Measurements from ENCODE around the gene RPRD1B. TPM values are rescaled to one million over a fixed set of nuclear protein-coding genes. Genes with fewer than 3 reads are reported as not detected.
A peak's percentile ranks its signal among the peaks of the same experiment; 100 is the strongest.

Gene RPRD1B
- polyA plus RNA-seq, 1 of the 3 experiments (the other 2 are of a cell fraction), result 11.8 TPM

DNA sequence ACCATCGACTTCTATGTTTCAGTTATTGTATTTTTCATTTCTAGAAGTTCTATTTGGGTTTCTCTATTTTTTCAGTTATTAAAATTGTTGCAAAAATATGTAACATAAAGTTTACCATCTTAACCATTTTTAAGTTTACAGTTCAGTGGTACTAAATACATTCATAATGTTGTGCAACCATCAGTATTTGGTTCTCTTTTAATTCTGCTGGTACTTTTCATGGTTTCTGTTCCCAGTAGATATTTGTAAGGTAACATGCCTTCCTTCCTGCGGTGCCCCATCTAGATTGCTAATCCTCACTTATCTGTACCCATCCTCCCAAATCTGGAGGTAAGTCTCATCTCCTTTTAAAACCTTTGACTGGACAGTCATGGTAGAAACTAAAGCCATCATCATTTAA lies 83.7 kb downstream of the RPRD1B start:
- Histone ChIP-seq H3K27ac (ENCODE audit: low read depth in 2 of 2, low read length in 1 of 2) (peak overlapping the region; percentile 20 to 89; a peak in 3 of 4 replicates), H3K9me2 (no peaks in the 10 kb centered on the region), H3K9me3 (no peaks in the 10 kb centered on the region), H3K27me3 (ENCODE audit: insufficient read depth) (no peaks in the 10 kb centered on the region), H3K4me2 (no peak overlapping the region), H4K20me1 (ENCODE audit: insufficient read depth) (no peaks in the 10 kb centered on the region), H3F3A (replicated peaks; ENCODE audit: insufficient read depth) (peaks cover 52% of the 10 kb centered on the region), H3K79me2 (ENCODE audit: insufficient read depth) (no peaks in the 10 kb centered on the region), H3K4me3 (ENCODE audit: low read depth in 2 of 2, low read length in 1 of 2) (no peak overlapping the region), H3K9ac (no peak overlapping the region), H3K36me3 (replicated peaks in 1 of 2; ENCODE audit: control insufficient read depth in 1 of 2, insufficient read depth in 2 of 2, low read length in 1 of 2) (no peaks in the 10 kb centered on the region), H3K4me1 (ENCODE audit: control insufficient read depth in 1 of 2, insufficient read depth in 2 of 2, low read depth in 1 of 2, low read length in 1 of 2) (peaks cover 11 to 12% of the 10 kb centered on the region in 2 experiments), H2AFZ (ENCODE audit: low read depth) (no peak overlapping the region)
- 93% methylated on average over 2 of the region's 2 CpGs for WGBS (ENCODE audit: low lambda C conversion rate)
- ChIA-PET POLR2A (no interaction called here), CTCF (no interaction called here)
- TF ChIP-seq MEF2A (IDR thresholded peaks at IDR 0.05; ENCODE audit: borderline replicate concordance, low read depth) (no peak), RFX5 (IDR thresholded peaks at IDR 0.05; ENCODE audit: low read length) (no peak), EZH2phosphoT487 (IDR thresholded peaks at IDR 0.05; ENCODE audit: borderline replicate concordance, low read depth) (no peak), JUND (IDR thresholded peaks at IDR 0.05) (no peak), TAF1 (IDR thresholded peaks at IDR 0.05; ENCODE audit: borderline replicate concordance, low read depth, low read length) (no peak), RXRA (IDR thresholded peaks at IDR 0.05; ENCODE audit: borderline replicate concordance, low read depth) (no peak), GABPA (IDR thresholded peaks at IDR 0.05; ENCODE audit: low read depth) (no peak), EP300 (IDR thresholded peaks at IDR 0.05; ENCODE audit: borderline replicate concordance in 1 of 2, low read depth in 1 of 2, low read length in 1 of 2) (no peak), YY1 (IDR thresholded peaks at IDR 0.05; ENCODE audit: low read depth) (no peak), SMC3 (IDR thresholded peaks at IDR 0.05; ENCODE audit: low read depth, low read length) (no peak), FOSL2 (IDR thresholded peaks at IDR 0.05; ENCODE audit: borderline replicate concordance, low read depth) (no peak), TEAD4 (IDR thresholded peaks at IDR 0.05; ENCODE audit: borderline replicate concordance, insufficient read depth) (no peak)
- TF ChIP-seq, protein P1, sequence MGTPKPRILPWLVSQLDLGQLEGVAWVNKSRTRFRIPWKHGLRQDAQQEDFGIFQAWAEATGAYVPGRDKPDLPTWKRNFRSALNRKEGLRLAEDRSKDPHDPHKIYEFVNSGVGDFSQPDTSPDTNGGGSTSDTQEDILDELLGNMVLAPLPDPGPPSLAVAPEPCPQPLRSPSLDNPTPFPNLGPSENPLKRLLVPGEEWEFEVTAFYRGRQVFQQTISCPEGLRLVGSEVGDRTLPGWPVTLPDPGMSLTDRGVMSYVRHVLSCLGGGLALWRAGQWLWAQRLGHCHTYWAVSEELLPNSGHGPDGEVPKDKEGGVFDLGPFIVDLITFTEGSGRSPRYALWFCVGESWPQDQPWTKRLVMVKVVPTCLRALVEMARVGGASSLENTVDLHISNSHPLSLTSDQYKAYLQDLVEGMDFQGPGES (IDR thresholded peaks at IDR 0.05; ENCODE audit: low read depth, low read length), result no peak
- TF ChIP-seq, protein P2, sequence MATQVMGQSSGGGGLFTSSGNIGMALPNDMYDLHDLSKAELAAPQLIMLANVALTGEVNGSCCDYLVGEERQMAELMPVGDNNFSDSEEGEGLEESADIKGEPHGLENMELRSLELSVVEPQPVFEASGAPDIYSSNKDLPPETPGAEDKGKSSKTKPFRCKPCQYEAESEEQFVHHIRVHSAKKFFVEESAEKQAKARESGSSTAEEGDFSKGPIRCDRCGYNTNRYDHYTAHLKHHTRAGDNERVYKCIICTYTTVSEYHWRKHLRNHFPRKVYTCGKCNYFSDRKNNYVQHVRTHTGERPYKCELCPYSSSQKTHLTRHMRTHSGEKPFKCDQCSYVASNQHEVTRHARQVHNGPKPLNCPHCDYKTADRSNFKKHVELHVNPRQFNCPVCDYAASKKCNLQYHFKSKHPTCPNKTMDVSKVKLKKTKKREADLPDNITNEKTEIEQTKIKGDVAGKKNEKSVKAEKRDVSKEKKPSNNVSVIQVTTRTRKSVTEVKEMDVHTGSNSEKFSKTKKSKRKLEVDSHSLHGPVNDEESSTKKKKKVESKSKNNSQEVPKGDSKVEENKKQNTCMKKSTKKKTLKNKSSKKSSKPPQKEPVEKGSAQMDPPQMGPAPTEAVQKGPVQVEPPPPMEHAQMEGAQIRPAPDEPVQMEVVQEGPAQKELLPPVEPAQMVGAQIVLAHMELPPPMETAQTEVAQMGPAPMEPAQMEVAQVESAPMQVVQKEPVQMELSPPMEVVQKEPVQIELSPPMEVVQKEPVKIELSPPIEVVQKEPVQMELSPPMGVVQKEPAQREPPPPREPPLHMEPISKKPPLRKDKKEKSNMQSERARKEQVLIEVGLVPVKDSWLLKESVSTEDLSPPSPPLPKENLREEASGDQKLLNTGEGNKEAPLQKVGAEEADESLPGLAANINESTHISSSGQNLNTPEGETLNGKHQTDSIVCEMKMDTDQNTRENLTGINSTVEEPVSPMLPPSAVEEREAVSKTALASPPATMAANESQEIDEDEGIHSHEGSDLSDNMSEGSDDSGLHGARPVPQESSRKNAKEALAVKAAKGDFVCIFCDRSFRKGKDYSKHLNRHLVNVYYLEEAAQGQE (IDR thresholded peaks at IDR 0.05; ENCODE audit: low read depth, low read length), result no peak
- TF ChIP-seq, protein P3, sequence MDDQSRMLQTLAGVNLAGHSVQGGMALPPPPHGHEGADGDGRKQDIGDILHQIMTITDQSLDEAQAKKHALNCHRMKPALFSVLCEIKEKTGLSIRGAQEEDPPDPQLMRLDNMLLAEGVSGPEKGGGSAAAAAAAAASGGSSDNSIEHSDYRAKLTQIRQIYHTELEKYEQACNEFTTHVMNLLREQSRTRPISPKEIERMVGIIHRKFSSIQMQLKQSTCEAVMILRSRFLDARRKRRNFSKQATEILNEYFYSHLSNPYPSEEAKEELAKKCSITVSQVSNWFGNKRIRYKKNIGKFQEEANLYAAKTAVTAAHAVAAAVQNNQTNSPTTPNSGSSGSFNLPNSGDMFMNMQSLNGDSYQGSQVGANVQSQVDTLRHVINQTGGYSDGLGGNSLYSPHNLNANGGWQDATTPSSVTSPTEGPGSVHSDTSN (IDR thresholded peaks at IDR 0.05), result no peak
- TF ChIP-seq, protein P4, sequence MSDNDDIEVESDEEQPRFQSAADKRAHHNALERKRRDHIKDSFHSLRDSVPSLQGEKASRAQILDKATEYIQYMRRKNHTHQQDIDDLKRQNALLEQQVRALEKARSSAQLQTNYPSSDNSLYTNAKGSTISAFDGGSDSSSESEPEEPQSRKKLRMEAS (IDR thresholded peaks at IDR 0.05; ENCODE audit: low read depth), result no peak
- TF ChIP-seq, protein P5, sequence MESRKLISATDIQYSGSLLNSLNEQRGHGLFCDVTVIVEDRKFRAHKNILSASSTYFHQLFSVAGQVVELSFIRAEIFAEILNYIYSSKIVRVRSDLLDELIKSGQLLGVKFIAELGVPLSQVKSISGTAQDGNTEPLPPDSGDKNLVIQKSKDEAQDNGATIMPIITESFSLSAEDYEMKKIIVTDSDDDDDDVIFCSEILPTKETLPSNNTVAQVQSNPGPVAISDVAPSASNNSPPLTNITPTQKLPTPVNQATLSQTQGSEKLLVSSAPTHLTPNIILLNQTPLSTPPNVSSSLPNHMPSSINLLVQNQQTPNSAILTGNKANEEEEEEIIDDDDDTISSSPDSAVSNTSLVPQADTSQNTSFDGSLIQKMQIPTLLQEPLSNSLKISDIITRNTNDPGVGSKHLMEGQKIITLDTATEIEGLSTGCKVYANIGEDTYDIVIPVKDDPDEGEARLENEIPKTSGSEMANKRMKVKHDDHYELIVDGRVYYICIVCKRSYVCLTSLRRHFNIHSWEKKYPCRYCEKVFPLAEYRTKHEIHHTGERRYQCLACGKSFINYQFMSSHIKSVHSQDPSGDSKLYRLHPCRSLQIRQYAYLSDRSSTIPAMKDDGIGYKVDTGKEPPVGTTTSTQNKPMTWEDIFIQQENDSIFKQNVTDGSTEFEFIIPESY (IDR thresholded peaks at IDR 0.05; ENCODE audit: borderline replicate concordance, low read depth), result no peak
- DNase-seq, result no peak
